Lower leg skin (tissue), 4 donors: ENCODE results near the gene ANKRD50. TPM values are rescaled to one million over a fixed set of nuclear protein-coding genes. Genes with fewer than 3 reads are reported as not detected.

Source experiments
- DNase-seq, 2 donors: peaks; one replicate each; pipeline ENCODE4 v3.0.0-alpha.2; 2019; ENCODE audit warnings: low spot score in 2 of 2
- H3K4me3 ChIP-seq: fragments of 200-600 bp; sonication (generic); 2 replicates; pipeline ENCODE4 v1.5.1; 2017; ENCODE audit warnings: mild to moderate bottlenecking, low read depth; ENCODE audit not compliant: poor library complexity, severe bottlenecking
- CTCF ChIP-seq, 3 donors: fragments of 450-650 bp; IDR thresholded peaks; one replicate each; pipeline ENCODE4 v1.5.1; 2016; ENCODE audit warnings: antibody characterized with exemption in 3 of 3, mild to moderate bottlenecking in 3 of 3, moderate library complexity in 2 of 3
- POLR2A ChIP-seq, 2 donors: fragments of 450-650 bp; IDR thresholded peaks; one replicate each; pipeline ENCODE4 v1.6.1; 2016 to 2017; ENCODE audit warnings: antibody characterized with exemption in 2 of 2, mild to moderate bottlenecking in 1 of 2, moderate library complexity in 1 of 2
- WGBS, 2 donors: methylation state at CpG; one replicate each; pipeline ENCODE4 v1.1.5; 2018; 5-methylcytosine and 5-hydroxymethylcytosine counted together
- intact Hi-C: fragments of 100-400 bp; cut with DNase I; formaldehyde crosslinking; loops from one replicate; pipeline ENCODE4 v1.15.0; 2023; ENCODE audit warnings: low total_unique reads
- total RNA-seq, 4 donors: library from RNA; depleted of rRNA; stranded (reverse); fragments of >200 nt; gene quantifications; one replicate each; pipeline ENCODE4 v1.1.0, GENCODE V29; 2016

ANKRD50 gene
- total RNA-seq, 4 donors from 2014 or later: 21.8 to 26.4 (median 22.7) TPM

- TF ChIP-seq POLR2A (IDR thresholded peaks at IDR 0.05) (no peak), CTCF (IDR thresholded peaks at IDR 0.05) (no peak)
- H3K4me3 ChIP-seq: no peak overlapping the region
- no peak for DNase-seq
- intact Hi-C loops: no loop called here
- 80 to 89% methylated on average over 5 of the region's 5 CpGs for WGBS, 2 donors
Observed at GRCh38 chr4:124686279-124686678, 26.3 kb downstream of the ANKRD50 start.

- no peak for TF ChIP-seq POLR2A (IDR thresholded peaks at IDR 0.05)
- TF ChIP-seq CTCF (IDR thresholded peaks at IDR 0.05): no peak
- H3K4me3 ChIP-seq: no peak overlapping the region
- intact Hi-C loops: no loop called here
- DNase-seq: no peak
Observed at GRCh38 chr4:124685851-124686250, 26.7 kb downstream of the ANKRD50 start.

DNA sequence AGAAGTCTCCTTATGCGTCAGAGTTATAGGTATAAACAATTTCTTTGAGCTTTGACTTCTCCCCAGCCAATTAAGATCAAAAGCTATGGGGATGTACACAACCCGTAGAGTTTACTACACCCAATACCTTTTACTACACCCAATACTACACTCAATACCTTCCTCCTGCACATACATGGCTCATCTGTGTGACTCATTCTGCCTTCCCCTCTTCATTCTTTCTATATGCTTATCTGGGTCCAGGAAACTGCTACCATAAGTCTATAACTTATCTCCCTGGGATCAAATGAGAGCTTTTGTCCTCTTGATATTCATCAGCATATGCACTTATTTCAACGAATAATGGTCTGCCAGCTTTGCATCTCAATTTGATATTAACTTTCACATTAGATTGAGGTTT is 28.2 kb downstream of the ANKRD50 start:
- no peak for DNase-seq
- TF ChIP-seq CTCF (IDR thresholded peaks at IDR 0.05) (no peak), POLR2A (IDR thresholded peaks at IDR 0.05) (no peak)
- intact Hi-C loops: no loop called here
- 70 to 73% methylated on average over 3 of the region's 3 CpGs for WGBS, 2 donors
- H3K4me3 ChIP-seq: no peak overlapping the region

DNA sequence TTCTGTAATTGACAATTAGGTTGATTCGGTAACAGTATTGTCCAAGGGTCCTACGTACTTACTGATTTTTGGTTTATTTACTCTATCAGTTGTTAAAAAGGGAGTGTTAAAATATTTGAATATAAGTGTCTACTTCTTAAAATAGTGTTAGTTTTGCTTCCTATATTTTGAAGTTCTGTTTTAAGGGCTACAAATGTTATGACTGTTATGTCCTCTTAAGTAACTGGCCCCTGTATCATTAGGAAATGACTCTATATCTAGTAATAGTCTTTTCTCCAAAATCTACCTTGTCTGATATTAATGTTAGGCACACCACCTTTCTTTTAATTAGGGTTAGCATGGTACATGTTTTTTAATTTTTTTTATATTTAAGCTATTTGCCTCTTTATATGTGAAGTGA is 30.1 kb downstream of the ANKRD50 start:
- WGBS, 2 donors: 96 to 98% methylated on average over 2 of the region's 2 CpGs
- no peak for DNase-seq
- TF ChIP-seq CTCF (IDR thresholded peaks at IDR 0.05): no peak
- no peak for TF ChIP-seq POLR2A (IDR thresholded peaks at IDR 0.05)
- intact Hi-C loops: no loop called here
- no peak overlapping the region for H3K4me3 ChIP-seq

- intact Hi-C loops: no loop called here
- DNase-seq: no peak
- H3K4me3 ChIP-seq: no peak overlapping the region
- TF ChIP-seq CTCF (IDR thresholded peaks at IDR 0.05): no peak
- TF ChIP-seq POLR2A (IDR thresholded peaks at IDR 0.05): no peak
- 81 to 82% methylated on average over 2 of the region's 2 CpGs for WGBS, 2 donors
Observed at GRCh38 chr4:124666496-124666895, 46.0 kb downstream of the ANKRD50 start.

GRCh38 chr4:124658795-124659194 is 53.7 kb downstream of the ANKRD50 start:
- no peak for TF ChIP-seq CTCF (IDR thresholded peaks at IDR 0.05)
- no peak for TF ChIP-seq POLR2A (IDR thresholded peaks at IDR 0.05)
- 91 to 94% methylated on average over 1 of the region's 1 CpG for WGBS, 2 donors
- intact Hi-C loops: no loop called here
- no peak overlapping the region for H3K4me3 ChIP-seq
- DNase-seq: no peak
